Measurements from ENCODE around the gene TLCD5.

Gene TLCD5

DNA sequence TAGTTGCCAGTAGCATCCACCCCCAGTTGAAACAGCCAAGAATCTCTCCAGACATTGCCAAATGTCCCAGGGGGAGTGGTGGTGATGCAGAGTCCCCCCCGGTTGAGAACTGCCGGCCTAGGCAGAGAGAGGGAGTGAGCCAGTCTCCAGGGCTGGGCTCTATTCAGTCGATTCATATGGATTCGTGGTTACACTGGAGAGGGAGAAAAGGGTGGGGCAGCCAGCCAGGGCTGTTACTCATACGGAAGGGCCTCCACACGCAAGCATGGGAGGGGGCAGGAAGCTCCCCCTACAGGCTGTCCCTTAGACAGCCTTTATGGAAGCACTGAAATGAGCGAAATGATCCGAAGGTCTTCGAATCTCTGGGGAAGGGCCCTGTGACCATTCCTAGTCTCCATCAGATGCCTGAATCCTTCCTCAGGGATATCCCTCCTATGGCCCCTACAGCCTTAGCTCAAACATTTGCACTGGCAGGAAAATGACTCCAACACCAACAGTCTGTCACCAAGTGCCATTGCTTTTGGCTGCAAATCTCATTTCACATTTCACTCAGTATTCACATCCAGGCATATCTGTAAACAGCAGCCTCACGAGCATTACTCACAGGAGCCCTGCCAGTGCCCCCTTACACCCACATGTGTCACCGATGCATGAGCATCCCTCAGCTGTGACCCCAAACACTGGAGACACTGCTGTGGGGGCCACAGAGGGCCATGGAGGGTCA is 18.4 kb upstream of the TLCD5 start:
- TF ChIP-seq TAF1 (IDR thresholded peaks at IDR 0.05; ENCODE audit: low read depth) (no peak), NFIC (IDR thresholded peaks at IDR 0.05) (no peak), CEBPB (IDR thresholded peaks at IDR 0.05) (no peak), EP300 (IDR thresholded peaks at IDR 0.05; ENCODE audit: borderline replicate concordance) (no peak), FOXM1 (IDR thresholded peaks at IDR 0.05; ENCODE audit: borderline replicate concordance, low read depth) (no peak), RAD21 (IDR thresholded peaks at IDR 0.05; ENCODE audit: low read depth) (no peak), TEAD4 (IDR thresholded peaks at IDR 0.05) (no peak), TCF12 (IDR thresholded peaks at IDR 0.05; ENCODE audit: low read depth) (no peak)
- TF ChIP-seq, protein P1, sequence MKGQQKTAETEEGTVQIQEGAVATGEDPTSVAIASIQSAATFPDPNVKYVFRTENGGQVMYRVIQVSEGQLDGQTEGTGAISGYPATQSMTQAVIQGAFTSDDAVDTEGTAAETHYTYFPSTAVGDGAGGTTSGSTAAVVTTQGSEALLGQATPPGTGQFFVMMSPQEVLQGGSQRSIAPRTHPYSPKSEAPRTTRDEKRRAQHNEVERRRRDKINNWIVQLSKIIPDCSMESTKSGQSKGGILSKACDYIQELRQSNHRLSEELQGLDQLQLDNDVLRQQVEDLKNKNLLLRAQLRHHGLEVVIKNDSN (IDR thresholded peaks at IDR 0.05) = no peak

DNA sequence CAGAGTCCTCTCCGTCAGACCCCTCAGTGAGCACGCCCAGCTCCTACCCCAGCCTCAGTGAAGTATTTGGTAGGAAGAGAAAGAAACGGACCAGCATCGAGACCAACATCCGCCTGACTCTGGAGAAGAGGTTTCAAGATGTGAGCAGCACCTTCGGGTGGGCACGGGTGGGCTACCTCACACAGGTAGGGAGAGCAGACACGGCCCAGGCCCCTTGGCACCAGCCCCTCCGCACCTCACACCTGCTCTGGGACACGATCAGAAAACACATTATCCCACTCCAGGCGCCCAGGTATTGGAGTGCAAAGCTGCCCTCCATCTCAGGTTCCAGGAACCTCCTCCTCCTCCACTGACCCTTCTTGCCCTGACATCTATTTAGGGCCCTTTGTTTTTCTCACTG is 17.6 kb upstream of the TLCD5 start:
- no peak for TF ChIP-seq YY1 (IDR thresholded peaks at IDR 0.05; ENCODE audit: low read depth)
- no peak for TF ChIP-seq ZBTB7A (IDR thresholded peaks at IDR 0.05; ENCODE audit: low read depth)
- no peak for TF ChIP-seq CREB1 (IDR thresholded peaks at IDR 0.05; ENCODE audit: low read depth)
- TF ChIP-seq, protein P1 (IDR thresholded peaks at IDR 0.05) = no peak
- TF ChIP-seq FOXM1 (IDR thresholded peaks at IDR 0.05; ENCODE audit: borderline replicate concordance, low read depth) = no peak
- TF ChIP-seq, protein P2, sequence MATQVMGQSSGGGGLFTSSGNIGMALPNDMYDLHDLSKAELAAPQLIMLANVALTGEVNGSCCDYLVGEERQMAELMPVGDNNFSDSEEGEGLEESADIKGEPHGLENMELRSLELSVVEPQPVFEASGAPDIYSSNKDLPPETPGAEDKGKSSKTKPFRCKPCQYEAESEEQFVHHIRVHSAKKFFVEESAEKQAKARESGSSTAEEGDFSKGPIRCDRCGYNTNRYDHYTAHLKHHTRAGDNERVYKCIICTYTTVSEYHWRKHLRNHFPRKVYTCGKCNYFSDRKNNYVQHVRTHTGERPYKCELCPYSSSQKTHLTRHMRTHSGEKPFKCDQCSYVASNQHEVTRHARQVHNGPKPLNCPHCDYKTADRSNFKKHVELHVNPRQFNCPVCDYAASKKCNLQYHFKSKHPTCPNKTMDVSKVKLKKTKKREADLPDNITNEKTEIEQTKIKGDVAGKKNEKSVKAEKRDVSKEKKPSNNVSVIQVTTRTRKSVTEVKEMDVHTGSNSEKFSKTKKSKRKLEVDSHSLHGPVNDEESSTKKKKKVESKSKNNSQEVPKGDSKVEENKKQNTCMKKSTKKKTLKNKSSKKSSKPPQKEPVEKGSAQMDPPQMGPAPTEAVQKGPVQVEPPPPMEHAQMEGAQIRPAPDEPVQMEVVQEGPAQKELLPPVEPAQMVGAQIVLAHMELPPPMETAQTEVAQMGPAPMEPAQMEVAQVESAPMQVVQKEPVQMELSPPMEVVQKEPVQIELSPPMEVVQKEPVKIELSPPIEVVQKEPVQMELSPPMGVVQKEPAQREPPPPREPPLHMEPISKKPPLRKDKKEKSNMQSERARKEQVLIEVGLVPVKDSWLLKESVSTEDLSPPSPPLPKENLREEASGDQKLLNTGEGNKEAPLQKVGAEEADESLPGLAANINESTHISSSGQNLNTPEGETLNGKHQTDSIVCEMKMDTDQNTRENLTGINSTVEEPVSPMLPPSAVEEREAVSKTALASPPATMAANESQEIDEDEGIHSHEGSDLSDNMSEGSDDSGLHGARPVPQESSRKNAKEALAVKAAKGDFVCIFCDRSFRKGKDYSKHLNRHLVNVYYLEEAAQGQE (IDR thresholded peaks at IDR 0.05; ENCODE audit: low read depth) = no peak
- TF ChIP-seq TAF1 (IDR thresholded peaks at IDR 0.05; ENCODE audit: low read depth) = no peak
- TF ChIP-seq RAD21 (IDR thresholded peaks at IDR 0.05; ENCODE audit: low read depth) = no peak
- no peak for TF ChIP-seq EP300 (IDR thresholded peaks at IDR 0.05; ENCODE audit: borderline replicate concordance)
- TF ChIP-seq EGR1 (IDR thresholded peaks at IDR 0.05) = no peak
- no peak for TF ChIP-seq TCF12 (IDR thresholded peaks at IDR 0.05; ENCODE audit: low read depth)
- TF ChIP-seq NFIC (IDR thresholded peaks at IDR 0.05) = no peak
- no peak for TF ChIP-seq CEBPB (IDR thresholded peaks at IDR 0.05)
- no peak for TF ChIP-seq TEAD4 (IDR thresholded peaks at IDR 0.05)
- TF ChIP-seq, protein P3, sequence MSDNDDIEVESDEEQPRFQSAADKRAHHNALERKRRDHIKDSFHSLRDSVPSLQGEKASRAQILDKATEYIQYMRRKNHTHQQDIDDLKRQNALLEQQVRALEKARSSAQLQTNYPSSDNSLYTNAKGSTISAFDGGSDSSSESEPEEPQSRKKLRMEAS (IDR thresholded peaks at IDR 0.05) = no peak

DNA sequence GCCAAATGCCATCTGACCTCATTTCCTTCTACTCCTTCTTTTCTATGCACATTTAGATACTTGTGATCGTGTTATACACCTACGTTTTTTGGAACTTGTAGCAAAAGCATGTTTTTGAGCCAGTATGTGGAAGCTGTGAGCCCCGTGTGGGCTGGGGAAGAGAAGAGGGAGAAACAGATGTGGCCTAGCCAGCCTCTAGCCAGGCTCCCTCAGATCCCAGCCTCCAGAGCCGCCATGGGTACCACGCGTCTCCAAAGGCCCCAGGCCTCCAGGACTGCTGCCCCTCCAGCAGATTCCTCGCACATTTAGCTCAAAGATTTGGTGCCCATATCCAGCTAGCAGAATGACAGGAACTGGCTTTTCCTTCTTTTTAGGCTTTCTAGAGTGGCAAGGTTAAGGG is 17.0 kb upstream of the TLCD5 start:
- TF ChIP-seq, protein P3 (IDR thresholded peaks at IDR 0.05) = no peak
- TF ChIP-seq TCF12 (IDR thresholded peaks at IDR 0.05; ENCODE audit: low read depth) (no peak), FOXM1 (IDR thresholded peaks at IDR 0.05; ENCODE audit: borderline replicate concordance, low read depth) (no peak), TEAD4 (IDR thresholded peaks at IDR 0.05) (no peak), RAD21 (IDR thresholded peaks at IDR 0.05; ENCODE audit: low read depth) (no peak), EP300 (IDR thresholded peaks at IDR 0.05; ENCODE audit: borderline replicate concordance) (no peak), EGR1 (IDR thresholded peaks at IDR 0.05) (no peak), NFIC (IDR thresholded peaks at IDR 0.05) (no peak), TAF1 (IDR thresholded peaks at IDR 0.05; ENCODE audit: low read depth) (no peak), CREB1 (IDR thresholded peaks at IDR 0.05; ENCODE audit: low read depth) (no peak), CEBPB (IDR thresholded peaks at IDR 0.05) (no peak), YY1 (IDR thresholded peaks at IDR 0.05; ENCODE audit: low read depth) (no peak), ZBTB7A (IDR thresholded peaks at IDR 0.05; ENCODE audit: low read depth) (no peak)
- TF ChIP-seq, protein P1 (IDR thresholded peaks at IDR 0.05) = no peak
- TF ChIP-seq, protein P2 (IDR thresholded peaks at IDR 0.05; ENCODE audit: low read depth) = no peak

DNA sequence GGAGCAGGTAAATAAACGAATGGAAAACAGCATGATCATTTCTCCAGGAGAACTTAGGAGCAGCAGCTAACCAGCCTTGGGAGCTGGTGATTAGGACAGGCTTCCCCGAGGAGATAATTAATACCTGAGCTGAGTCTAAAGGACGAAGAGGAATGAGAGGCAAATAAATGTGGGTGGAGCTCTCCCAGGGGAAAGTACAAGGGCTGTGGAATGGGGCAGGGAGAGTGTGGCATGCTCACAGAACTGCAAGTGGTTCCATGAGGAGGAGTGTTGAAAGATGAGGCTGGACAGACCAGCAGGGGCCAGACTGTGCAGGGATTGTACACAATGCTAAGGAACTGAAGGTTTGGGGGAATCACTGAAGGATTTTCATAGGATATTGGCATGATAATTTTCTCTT is 14.2 kb upstream of the TLCD5 start:
- TF ChIP-seq TCF12 (IDR thresholded peaks at IDR 0.05; ENCODE audit: low read depth) = no peak
- TF ChIP-seq ZBTB7A (IDR thresholded peaks at IDR 0.05; ENCODE audit: low read depth) = no peak
- no peak for TF ChIP-seq TEAD4 (IDR thresholded peaks at IDR 0.05)
- TF ChIP-seq TAF1 (IDR thresholded peaks at IDR 0.05; ENCODE audit: low read depth) = no peak
- no peak for TF ChIP-seq EP300 (IDR thresholded peaks at IDR 0.05; ENCODE audit: borderline replicate concordance)
- TF ChIP-seq YY1 (IDR thresholded peaks at IDR 0.05; ENCODE audit: low read depth) = no peak
- TF ChIP-seq, protein P1 (IDR thresholded peaks at IDR 0.05) = no peak
- TF ChIP-seq, protein P3 (IDR thresholded peaks at IDR 0.05) = no peak
- no peak for TF ChIP-seq FOXM1 (IDR thresholded peaks at IDR 0.05; ENCODE audit: borderline replicate concordance, low read depth)
- no peak for TF ChIP-seq EGR1 (IDR thresholded peaks at IDR 0.05)

Measured in Ishikawa (cell line).